MG63 (cell line): Measurements from ENCODE around the gene PODXL. TPM values are rescaled to one million over a fixed set of nuclear protein-coding genes. Genes with fewer than 3 reads are reported as not detected.
A peak's percentile ranks its signal among the peaks of the same experiment; 100 is the strongest.
"Not testable (repeated sequence)": the region's sequence is repeated elsewhere in the genome, so short reads cannot be mapped to it uniquely, and the experiment has no call there.

ENCODE experiments used
- DNase-seq: peaks from one replicate; pipeline ENCODE4 v3.0.0-alpha.2; 2020
- H3K27me3 ChIP-seq: fragments of 250-450 bp; sonication (Bioruptor Pico); 2 replicates; pipeline ENCODE4 v1.5.1; 2020; ENCODE audit warnings: mild to moderate bottlenecking, moderate library complexity
- H3K36me3 ChIP-seq: fragments of 250-450 bp; sonication (Bioruptor Pico); 2 replicates; pipeline ENCODE4 v1.5.1; 2020; ENCODE audit warnings: mild to moderate bottlenecking, moderate library complexity
- H3K4me3 ChIP-seq: fragments of 250-450 bp; sonication (Bioruptor Pico); 2 replicates; pipeline ENCODE4 v1.5.1; 2020; ENCODE audit warnings: mild to moderate bottlenecking, moderate library complexity
- H3K9me3 ChIP-seq: fragments of 250-450 bp; sonication (Bioruptor Pico); 2 replicates; pipeline ENCODE4 v1.5.1; 2020; ENCODE audit warnings: mild to moderate bottlenecking, moderate library complexity
- total RNA-seq: library from RNA; depleted of rRNA; stranded (reverse); fragments of >200 nt; shearing (Covaris generic); gene quantifications from 2 replicates; pipeline ENCODE4 v1.2.3, GENCODE V29; 2014; ENCODE audit warnings: low replicate concordance

Gene PODXL
- total RNA-seq, 1 experiment from 2014 or later, result 1.2 TPM

- Histone ChIP-seq H3K9me3 (no peaks in the 10 kb centered on the region), H3K27me3 (no peaks in the 10 kb centered on the region), H3K36me3 (no peaks in the 10 kb centered on the region), H3K4me3 (no peak overlapping the region)
- peak; percentile 56 for DNase-seq
Measured at GRCh38 chr7:131507592-131508331, 48.7 kb downstream of the PODXL start.

GRCh38 chr7:131506597-131506996 lies 49.8 kb downstream of the PODXL start:
- no peak overlapping the region for H3K4me3 ChIP-seq
- H3K9me3 ChIP-seq, result no peaks in the 10 kb centered on the region
- no peaks in the 10 kb centered on the region for H3K27me3 ChIP-seq
- DNase-seq, result no peak
- H3K36me3 ChIP-seq, result no peaks in the 10 kb centered on the region

GRCh38 chr7:131505636-131506557 lies 50.5 kb downstream of the PODXL start:
- DNase-seq, result no peak
- H3K36me3 ChIP-seq, result no peaks in the 10 kb centered on the region
- H3K9me3 ChIP-seq, result no peaks in the 10 kb centered on the region
- no peaks in the 10 kb centered on the region for H3K27me3 ChIP-seq
- H3K4me3 ChIP-seq, result no peak overlapping the region

- DNase-seq, result peak; percentile 27
- not testable (repeated sequence) for H3K36me3 ChIP-seq, H3K9me3 ChIP-seq, H3K27me3 ChIP-seq, H3K4me3 ChIP-seq
Measured at GRCh38 chr7:131505037-131505620, 51.3 kb downstream of the PODXL start.

GRCh38 chr7:131504157-131504899 lies 52.1 kb downstream of the PODXL start:
- Histone ChIP-seq H3K9me3 (no peaks in the 10 kb centered on the region), H3K27me3 (no peaks in the 10 kb centered on the region), H3K36me3 (no peaks in the 10 kb centered on the region; the same call in 1 of the 2 replicates), H3K4me3 (no peak overlapping the region)
- DNase-seq, result no peak

GRCh38 chr7:131503639-131504038 lies 52.8 kb downstream of the PODXL start:
- no peaks in the 10 kb centered on the region; the same call in 1 of the 2 replicates for H3K36me3 ChIP-seq

GRCh38 chr7:131502810-131503508 lies 53.5 kb downstream of the PODXL start:
- peak; percentile 54 for DNase-seq
- Histone ChIP-seq H3K36me3 (no peaks in the 10 kb centered on the region; the same call in 1 of the 2 replicates), H3K9me3 (no peaks in the 10 kb centered on the region), H3K27me3 (no peaks in the 10 kb centered on the region), H3K4me3 (no peak overlapping the region)

More at GRCh38 chr7:131503639-131504038, 52.8 kb downstream of the PODXL start:
- no peak for DNase-seq
- Histone ChIP-seq H3K4me3 (no peak overlapping the region), H3K9me3 (no peaks in the 10 kb centered on the region), H3K27me3 (no peaks in the 10 kb centered on the region)

GRCh38 chr7:131501930-131502685 lies 54.3 kb downstream of the PODXL start:
- no peak for DNase-seq
- Histone ChIP-seq H3K9me3 (no peaks in the 10 kb centered on the region), H3K36me3 (no peaks in the 10 kb centered on the region; the same call in 1 of the 2 replicates), H3K27me3 (no peaks in the 10 kb centered on the region), H3K4me3 (no peak overlapping the region)

- Histone ChIP-seq H3K9me3 (no peaks in the 10 kb centered on the region), H3K36me3 (no peaks in the 10 kb centered on the region; the same call in 1 of the 2 replicates), H3K4me3 (no peak overlapping the region), H3K27me3 (no peaks in the 10 kb centered on the region)
- DNase-seq, result no peak
Measured at GRCh38 chr7:131501422-131501821, 55.0 kb downstream of the PODXL start.

- no peaks in the 10 kb centered on the region for H3K9me3 ChIP-seq
- no peak for DNase-seq
- H3K27me3 ChIP-seq, result no peaks in the 10 kb centered on the region
- no peaks in the 10 kb centered on the region; the same call in 1 of the 2 replicates for H3K36me3 ChIP-seq
- H3K4me3 ChIP-seq, result no peak overlapping the region
Measured at GRCh38 chr7:131500357-131500756, 56.1 kb downstream of the PODXL start.

- no peak overlapping the region for H3K4me3 ChIP-seq
- no peaks in the 10 kb centered on the region; the same call in 1 of the 2 replicates for H3K36me3 ChIP-seq
- H3K27me3 ChIP-seq, result no peaks in the 10 kb centered on the region
- H3K9me3 ChIP-seq, result no peaks in the 10 kb centered on the region
- no peak for DNase-seq
Measured at GRCh38 chr7:131499801-131500200, 56.6 kb downstream of the PODXL start.

- no peak for DNase-seq
- no peaks in the 10 kb centered on the region for H3K27me3 ChIP-seq
- H3K9me3 ChIP-seq, result no peaks in the 10 kb centered on the region
- no peak overlapping the region for H3K4me3 ChIP-seq
- H3K36me3 ChIP-seq, result no peaks in the 10 kb centered on the region; the same call in 1 of the 2 replicates
Measured at GRCh38 chr7:131498237-131498885, 58.1 kb downstream of the PODXL start.

- Histone ChIP-seq H3K36me3 (no peaks in the 10 kb centered on the region; the same call in 1 of the 2 replicates), H3K27me3 (no peaks in the 10 kb centered on the region), H3K4me3 (no peak overlapping the region), H3K9me3 (no peaks in the 10 kb centered on the region)
- DNase-seq, result no peak
Measured at GRCh38 chr7:131497454-131497853, 59.0 kb downstream of the PODXL start.

- DNase-seq, result no peak
- H3K36me3 ChIP-seq, result no peaks in the 10 kb centered on the region; the same call in 1 of the 2 replicates
Measured at GRCh38 chr7:131495669-131496498, 60.5 kb downstream of the PODXL start.

More at GRCh38 chr7:131495669-131496498, 60.5 kb downstream of the PODXL start:
- Histone ChIP-seq H3K27me3 (no peaks in the 10 kb centered on the region), H3K4me3 (no peak overlapping the region), H3K9me3 (no peaks in the 10 kb centered on the region)
